Mucosa of descending colon (tissue), 3 donors: ENCODE data around the gene RTEL1. TPM values are rescaled to one million over a fixed set of nuclear protein-coding genes. Genes with fewer than 3 reads are reported as not detected.
"Not testable (repeated sequence)": the region's sequence is repeated elsewhere in the genome, so short reads cannot be mapped to it uniquely, and the experiment has no call there.

Source experiments
- ATAC-seq: fragments of 200-7000 bp; cut with Tn5 transposase; one replicate; pipeline ENCODE4 v1.9.1; 2020; ENCODE audit warnings: mild to moderate bottlenecking, moderate library complexity
- DNase-seq, 3 donors: peaks; one replicate each; pipeline ENCODE4 v3.0.0-alpha.2; 2020
- H3K36me3 ChIP-seq: fragments of 200-600 bp; one replicate; pipeline ENCODE4 v1.8.0; 2021; ENCODE audit warnings: low read depth, mild to moderate bottlenecking
- H3K4me1 ChIP-seq: fragments of 200-600 bp; one replicate; pipeline ENCODE4 v1.8.0; 2021; ENCODE audit warnings: low read depth, mild to moderate bottlenecking
- H3K4me3 ChIP-seq: fragments of 200-600 bp; one replicate; pipeline ENCODE4 v1.8.0; 2021; ENCODE audit warnings: mild to moderate bottlenecking
- H3K9me3 ChIP-seq: fragments of 200-600 bp; one replicate; pipeline ENCODE4 v1.8.0; 2021; ENCODE audit warnings: mild to moderate bottlenecking
- intact Hi-C, 2 donors: fragments of 100-400 bp; cut with DNase I in 1 of 2; cut with micrococcal nuclease in 1 of 2; formaldehyde crosslinking; loops; one replicate each; pipeline versions ENCODE4 v1.11.0 to v1.11.1; 2022; cut with DNase I, micrococcal nuclease
- total RNA-seq, 3 donors: library from RNA; stranded (reverse); fragmentation: NEBNext Ultra II Directional in 2 of 3; extraction: Animal tissue kit (Norgen Biotek cat#: 25700) in 2 of 3; gene quantifications; one replicate each; pipeline versions ENCODE4 v1.2.1 to v1.2.4, GENCODE V29; 2021 to 2023
- TF ChIP-seq, protein P1 (sequence below): fragments of 200-600 bp; IDR thresholded peaks from one replicate; pipeline ENCODE4 v1.8.0; 2022; ENCODE audit warnings: antibody characterized with exemption, mild to moderate bottlenecking
- donor health status: DM: no; HTN: no; CAD: no; lungs with moderate emphysema.
- donor health status: DM: no; HTN: no; CAD: no.
- donor health status: DM: no; HTN: yes; CAD: no.

The RTEL1 gene
- total RNA-seq, 3 donors from 2014 or later, result 23.5 to 42.8 (median 34.2) TPM

GRCh38 chr20:63658749-63659187 is 656 bp downstream of the RTEL1 start:
- Histone ChIP-seq H3K4me1 (peaks cover 18% of the 10 kb centered on the region), H3K36me3 (no peaks in the 10 kb centered on the region), H3K4me3 (peak overlapping the region; percentile 50), H3K9me3 (no peaks in the 10 kb centered on the region)
- ATAC-seq, result peak; percentile 68
- DNase-seq, result peak in 1 of 3 donors; percentile 77
- TF ChIP-seq, protein P1, sequence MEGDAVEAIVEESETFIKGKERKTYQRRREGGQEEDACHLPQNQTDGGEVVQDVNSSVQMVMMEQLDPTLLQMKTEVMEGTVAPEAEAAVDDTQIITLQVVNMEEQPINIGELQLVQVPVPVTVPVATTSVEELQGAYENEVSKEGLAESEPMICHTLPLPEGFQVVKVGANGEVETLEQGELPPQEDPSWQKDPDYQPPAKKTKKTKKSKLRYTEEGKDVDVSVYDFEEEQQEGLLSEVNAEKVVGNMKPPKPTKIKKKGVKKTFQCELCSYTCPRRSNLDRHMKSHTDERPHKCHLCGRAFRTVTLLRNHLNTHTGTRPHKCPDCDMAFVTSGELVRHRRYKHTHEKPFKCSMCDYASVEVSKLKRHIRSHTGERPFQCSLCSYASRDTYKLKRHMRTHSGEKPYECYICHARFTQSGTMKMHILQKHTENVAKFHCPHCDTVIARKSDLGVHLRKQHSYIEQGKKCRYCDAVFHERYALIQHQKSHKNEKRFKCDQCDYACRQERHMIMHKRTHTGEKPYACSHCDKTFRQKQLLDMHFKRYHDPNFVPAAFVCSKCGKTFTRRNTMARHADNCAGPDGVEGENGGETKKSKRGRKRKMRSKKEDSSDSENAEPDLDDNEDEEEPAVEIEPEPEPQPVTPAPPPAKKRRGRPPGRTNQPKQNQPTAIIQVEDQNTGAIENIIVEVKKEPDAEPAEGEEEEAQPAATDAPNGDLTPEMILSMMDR, result no peak
- intact Hi-C loops, result no loop called here

DNA sequence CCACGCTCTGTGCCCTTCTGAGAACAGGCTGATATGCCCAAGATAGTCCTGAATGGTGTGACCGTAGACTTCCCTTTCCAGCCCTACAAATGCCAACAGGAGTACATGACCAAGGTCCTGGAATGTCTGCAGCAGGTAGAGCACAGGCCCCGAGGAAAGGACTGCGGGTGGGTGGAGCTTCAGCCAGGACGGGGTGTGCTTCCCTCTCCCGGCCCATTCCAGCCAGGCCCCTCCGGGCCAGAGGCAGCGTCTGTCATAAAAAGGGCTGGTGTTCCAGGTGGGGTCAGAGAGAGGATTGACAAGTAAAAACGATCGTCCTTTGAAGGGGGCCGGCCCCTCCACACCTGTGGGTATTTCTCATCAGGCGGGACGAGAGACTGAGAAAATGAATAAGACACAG is 1.3 kb downstream of the RTEL1 start:
- Histone ChIP-seq H3K9me3 (no peaks in the 10 kb centered on the region), H3K4me3 (no peak overlapping the region), H3K36me3 (no peaks in the 10 kb centered on the region), H3K4me1 (peaks cover 12% of the 10 kb centered on the region)
- DNase-seq (no peak), ATAC-seq (no peak)
- TF ChIP-seq, protein P1, result no peak
- intact Hi-C loops, result no loop called here

GRCh38 chr20:63660174-63660573 is 2.1 kb downstream of the RTEL1 start:
- H3K36me3 ChIP-seq, DNase-seq, ATAC-seq, H3K9me3 ChIP-seq, H3K4me3 ChIP-seq, intact Hi-C loops: not testable (repeated sequence)
- H3K4me1 ChIP-seq, result peaks cover 12% of the 10 kb centered on the region

DNA sequence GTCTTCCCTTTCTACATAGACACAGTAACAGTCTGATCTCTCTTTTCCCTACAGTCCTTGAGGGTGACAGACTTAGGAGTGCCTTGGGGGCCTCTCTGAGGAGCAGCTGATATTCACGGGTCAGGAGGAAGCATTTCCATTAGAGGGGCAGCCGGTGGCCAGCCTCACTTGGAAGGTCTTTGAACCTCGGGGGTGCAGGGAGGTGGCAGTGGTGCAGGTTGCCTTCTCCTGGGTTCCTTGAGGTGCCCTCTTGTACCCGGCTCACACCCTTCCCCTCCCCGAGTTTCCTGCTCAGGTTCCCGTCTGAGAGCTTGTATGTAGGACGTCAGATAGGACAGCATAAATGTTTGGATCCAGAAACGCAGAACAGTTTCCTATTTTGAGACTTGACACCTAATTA is 2.5 kb downstream of the RTEL1 start:
- intact Hi-C loops, result no loop called here
- Histone ChIP-seq H3K4me1 (peaks cover 12% of the 10 kb centered on the region), H3K9me3 (no peaks in the 10 kb centered on the region), H3K36me3 (no peaks in the 10 kb centered on the region), H3K4me3 (no peak overlapping the region)
- ATAC-seq (no peak), DNase-seq (no peak)
- TF ChIP-seq, protein P1, result no peak

GRCh38 chr20:63661108-63661507 is 3.0 kb downstream of the RTEL1 start:
- ATAC-seq (no peak), DNase-seq (no peak)
- Histone ChIP-seq H3K4me1 (peaks cover 12% of the 10 kb centered on the region), H3K9me3 (no peaks in the 10 kb centered on the region), H3K36me3 (no peaks in the 10 kb centered on the region), H3K4me3 (no peak overlapping the region)
- TF ChIP-seq, protein P1, result no peak
- intact Hi-C loops, result no loop called here

DNA sequence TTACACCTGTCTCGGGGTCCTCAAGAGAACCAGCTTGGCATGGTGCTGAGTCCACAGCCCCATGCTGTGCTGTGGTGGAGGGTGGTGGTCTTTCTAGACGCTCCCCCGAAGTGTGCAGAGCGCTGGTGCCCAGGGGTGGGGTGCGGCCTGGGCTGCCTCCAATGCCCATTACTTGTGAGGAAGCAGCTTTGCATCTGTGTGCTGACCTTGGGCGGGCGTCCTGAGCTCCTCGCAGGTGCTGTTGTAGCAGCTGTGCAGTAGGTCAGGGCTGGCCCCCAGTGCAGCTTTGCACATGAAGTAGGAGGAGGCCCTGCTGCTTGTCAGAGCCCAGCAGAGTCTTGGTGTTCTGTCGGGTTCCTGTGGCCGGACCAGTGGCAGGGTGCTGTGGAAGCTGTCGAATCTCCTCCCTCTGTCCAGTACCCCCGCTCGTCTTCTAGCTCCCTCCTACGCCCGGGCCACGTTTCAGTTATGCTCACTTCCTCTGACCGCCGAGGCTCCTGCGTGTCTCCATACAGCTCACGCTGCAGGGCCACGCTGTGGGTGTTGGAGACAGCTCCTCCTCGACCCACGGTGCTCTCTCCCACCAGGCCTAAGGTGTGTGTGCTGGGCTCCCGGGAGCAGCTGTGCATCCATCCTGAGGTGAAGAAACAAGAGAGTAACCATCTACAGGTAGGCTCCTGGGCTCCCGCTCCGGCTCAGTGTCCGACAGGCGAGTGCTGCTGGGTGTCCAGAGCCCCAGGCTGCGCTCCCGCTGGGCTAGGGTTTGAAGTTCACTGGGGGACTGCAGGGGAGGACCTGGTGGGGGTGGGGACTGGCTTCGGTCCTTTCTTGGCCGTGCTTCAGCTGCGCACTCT is 4.1 kb downstream of the RTEL1 start:
- Histone ChIP-seq H3K9me3 (no peaks in the 10 kb centered on the region), H3K4me3 (no peak overlapping the region), H3K4me1 (peaks cover 12% of the 10 kb centered on the region), H3K36me3 (no peaks in the 10 kb centered on the region)
- DNase-seq (no peak), ATAC-seq (no peak)
- TF ChIP-seq, protein P1, result no peak
- intact Hi-C loops, result no loop called here
